T-cell (primary cell): ENCODE measurements around the gene CPLX3. TPM values are rescaled to one million over a fixed set of nuclear protein-coding genes. Genes with fewer than 3 reads are reported as not detected.
A peak's percentile ranks its signal among the peaks of the same experiment; 100 is the strongest.

Experiments used
- ATAC-seq, 4 experiments: fragments of 200-7000 bp in 3 of 4; fragments of 150-1000 bp in 1 of 4; cut with Tn5 transposase; replicated peaks in 1 of 4; 1 replicate in 3 of 4; 2 replicates in 1 of 4; pipeline ENCODE4 v1.10.0; 2021; ENCODE audit warnings: moderate library complexity in 3 of 4, mild to moderate bottlenecking in 2 of 4, moderate number of reproducible peaks in 1 of 4
- CTCF ChIA-PET, 2 donors: fragments of 300-600 bp; sonication (Branson Sonifier 250); formaldehyde crosslinking; loops; one replicate each; lab custom pipeline; 2022; ENCODE audit warnings: antibody characterized with exemption in 2 of 2; lab: Charles Lee
- POLR2A ChIA-PET, 2 donors: fragments of 300-600 bp; sonication (Branson Sonifier 250); formaldehyde crosslinking; loops; one replicate each; lab custom pipeline; 2022; ENCODE audit warnings: antibody characterized with exemption in 2 of 2; lab: Charles Lee
- DNase-seq, 35 experiments: peaks; one replicate each; pipeline versions ENCODE4 v3.0.0 to v3.0.0-alpha.2; 2013 to 2023
- H3K27ac ChIP-seq: one replicate; pipeline ENCODE4 v1.5.1; 2013; ENCODE audit warnings: low read length
- H3K27me3 ChIP-seq, 2 experiments: replicated peaks in 1 of 2; 1 replicate in 1 of 2; 2 replicates in 1 of 2; pipeline versions ENCODE4 v1.6.1 to v1.7.0; 2013; ENCODE audit warnings: low read length in 1 of 2, mixed read lengths in 1 of 2; ENCODE audit not compliant: control insufficient read depth in 2 of 2, insufficient read depth in 2 of 2; ENCODE audit errors: extremely low read depth in 1 of 2
- H3K36me3 ChIP-seq, 2 donors: 1 replicate in 1 of 2; 2 replicates in 1 of 2; pipeline versions ENCODE4 v1.6.1 to v1.7.0; 2013; ENCODE audit warnings: low read length in 1 of 2; ENCODE audit not compliant: control insufficient read depth in 2 of 2, insufficient read depth in 1 of 2; ENCODE audit errors: extremely low read depth in 1 of 2
- H3K4me1 ChIP-seq, 2 experiments: 1 replicate in 1 of 2; 2 replicates in 1 of 2; pipeline versions ENCODE4 v1.6.1 to v1.7.0; 2013; ENCODE audit warnings: low read length in 2 of 2, mixed read lengths in 1 of 2; ENCODE audit not compliant: insufficient read depth in 2 of 2, control insufficient read depth in 1 of 2; ENCODE audit errors: extremely low read depth in 1 of 2
- H3K4me3 ChIP-seq, 2 donors: 1 replicate in 1 of 2; 2 replicates in 1 of 2; pipeline versions ENCODE4 v1.5.1 to v1.7.0; 2013; ENCODE audit warnings: mild to moderate bottlenecking in 2 of 2, low read length in 1 of 2, moderate library complexity in 1 of 2; ENCODE audit not compliant: control insufficient read depth in 1 of 2; ENCODE audit errors: extremely low read depth in 1 of 2
- H3K9me3 ChIP-seq: 2 replicates; pipeline ENCODE4 v1.7.0; 2013
- H3K27ac Mint-ChIP-seq, 2 donors: one replicate each; pipeline ENCODE4 v1.8.0; 2020 to 2021; ENCODE audit warnings: mild to moderate bottlenecking in 2 of 2, mixed read lengths in 2 of 2
- H3K27me3 Mint-ChIP-seq, 2 donors: one replicate each; pipeline ENCODE4 v1.8.0; 2021 to 2022; ENCODE audit warnings: mixed read lengths in 2 of 2
- H3K36me3 Mint-ChIP-seq: one replicate; pipeline ENCODE4 v1.8.0; 2021; ENCODE audit warnings: mixed read lengths
- H3K4me1 Mint-ChIP-seq, 3 donors: one replicate each; pipeline ENCODE4 v1.8.0; 2020 to 2022; ENCODE audit warnings: mixed read lengths in 3 of 3, mild to moderate bottlenecking in 1 of 3
- H3K4me3 Mint-ChIP-seq, 3 donors: one replicate each; pipeline ENCODE4 v1.8.0; 2020 to 2022; ENCODE audit warnings: mild to moderate bottlenecking in 3 of 3, mixed read lengths in 3 of 3, moderate library complexity in 3 of 3
- H3K9me3 Mint-ChIP-seq, 3 donors: one replicate each; pipeline ENCODE4 v1.8.0; 2020 to 2022; ENCODE audit warnings: mixed read lengths in 3 of 3
- WGBS: methylation state at CpG from one replicate; pipeline ENCODE4 v1.1.5; 2013; ENCODE audit warnings: missing lambda C conversion rate; ENCODE audit not compliant: insufficient coverage; 5-methylcytosine and 5-hydroxymethylcytosine counted together
- total RNA-seq, 35 experiments: library from RNA in 6 of 35; stranded (reverse) in 6 of 35; fragments of 120-200 nt in 1 of 35; gene quantifications; one replicate each; pipeline versions ENCODE4 v1.2.1 to v1.2.4 and lab custom pipeline; 2013 to 2026

Gene CPLX3
- total RNA-seq, 5 donors from 2014 or later (not counting 1 experiment from before 2014, with no cell fraction given), result 0.16 to 0.50 (median 0.26) TPM; not detected in 2

- ChIA-PET POLR2A (interaction anchor here in 1 of 2 donors (0.6 kb wide), 1 partner anchor 154 kb away, joined by 5 read pairs; no protein-coding TSS in a partner anchor), CTCF (interaction anchor here in 1 of 2 donors (0.7 kb wide), 1 partner anchor 44 kb away, joined by 5 read pairs; no protein-coding TSS in a partner anchor)
- Histone ChIP-seq H3K9me3 (no peaks in the 10 kb centered on the region), H3K27me3 (no peaks in the 10 kb centered on the region), H3K36me3 (peaks cover 26 to 31% of the 10 kb centered on the region in 2 donors), H3K4me3 (no peak overlapping the region), H3K27ac (no peak overlapping the region), H3K4me1 (peaks cover 5 to 28% of the 10 kb centered on the region in 2 experiments)
- Mint-ChIP-seq H3K9me3 (no peaks in the 10 kb centered on the region), H3K4me3 (no peak overlapping the region), H3K27me3 (no peaks in the 10 kb centered on the region), H3K36me3 (peaks cover 8% of the 10 kb centered on the region), H3K4me1 (peaks cover 19 to 29% (median 27%) of the 10 kb centered on the region in 3 donors), H3K27ac (peak overlapping the region in 1 of 2 donors; percentile 55)
- ATAC-seq, result no peak
- DNase-seq, result no peak
- WGBS, result 97% methylated on average over 10 of the region's 15 CpGs
Measured at GRCh38 chr15:74837482-74838136, 11.2 kb downstream of the CPLX3 start.

GRCh38 chr15:74838137-74838516, 11.7 kb downstream of the CPLX3 start:
- WGBS, result 94% methylated on average over 3 of the region's 10 CpGs
- H3K36me3 ChIP-seq, result peaks cover 26 to 31% of the 10 kb centered on the region in 2 donors
- no peak overlapping the region for H3K27ac Mint-ChIP-seq
- CTCF ChIA-PET, result interaction anchor here in 1 of 2 donors (0.7 kb wide), 1 partner anchor 44 kb away, joined by 5 read pairs; no protein-coding TSS in a partner anchor
- H3K9me3 Mint-ChIP-seq, result no peaks in the 10 kb centered on the region
- POLR2A ChIA-PET, result interaction anchor here in 1 of 2 donors (0.6 kb wide), 1 partner anchor 154 kb away, joined by 5 read pairs; no protein-coding TSS in a partner anchor
- ATAC-seq (no peak), DNase-seq (no peak)
- peaks cover 8% of the 10 kb centered on the region for H3K36me3 Mint-ChIP-seq
- no peak overlapping the region for H3K4me3 Mint-ChIP-seq
- no peak overlapping the region for H3K27ac ChIP-seq
- H3K4me3 ChIP-seq, result no peak overlapping the region
- peaks cover 20 to 31% (median 29%) of the 10 kb centered on the region in 3 donors for H3K4me1 Mint-ChIP-seq
- no peaks in the 10 kb centered on the region for H3K9me3 ChIP-seq
- H3K4me1 ChIP-seq, result peaks cover 5 to 30% of the 10 kb centered on the region in 2 experiments
- H3K27me3 ChIP-seq, result no peaks in the 10 kb centered on the region
- no peaks in the 10 kb centered on the region for H3K27me3 Mint-ChIP-seq

GRCh38 chr15:74838746-74839525, 12.5 kb downstream of the CPLX3 start:
- peaks cover 8% of the 10 kb centered on the region for H3K36me3 Mint-ChIP-seq
- no peak overlapping the region for H3K4me3 Mint-ChIP-seq
- WGBS, result 88% methylated on average over 4 of the region's 11 CpGs
- Histone ChIP-seq H3K36me3 (peaks cover 26 to 31% of the 10 kb centered on the region in 2 donors), H3K27me3 (no peaks in the 10 kb centered on the region), H3K27ac (no peak overlapping the region), H3K4me3 (no peak overlapping the region), H3K9me3 (no peaks in the 10 kb centered on the region), H3K4me1 (peaks cover 11 to 38% of the 10 kb centered on the region in 2 experiments)
- ChIA-PET POLR2A (interaction anchor here in 1 of 2 donors (0.6 kb wide), 1 partner anchor 281 kb away, joined by 4 read pairs; no protein-coding TSS in a partner anchor), CTCF (no interaction called here)
- DNase-seq (no peak), ATAC-seq (no peak)
- H3K27ac Mint-ChIP-seq, result peak overlapping the region in 1 of 2 donors; percentile 39
- H3K9me3 Mint-ChIP-seq, result no peaks in the 10 kb centered on the region
- no peaks in the 10 kb centered on the region for H3K27me3 Mint-ChIP-seq
- peaks cover 27 to 38% (median 36%) of the 10 kb centered on the region in 3 donors for H3K4me1 Mint-ChIP-seq

- Histone ChIP-seq H3K9me3 (no peaks in the 10 kb centered on the region), H3K27me3 (no peaks in the 10 kb centered on the region), H3K27ac (no peak overlapping the region), H3K36me3 (peaks cover 26 to 31% of the 10 kb centered on the region in 2 donors), H3K4me1 (peaks cover 19 to 46% of the 10 kb centered on the region in 2 experiments), H3K4me3 (no peak overlapping the region)
- Mint-ChIP-seq H3K4me1 (peaks cover 35 to 46% (median 42%) of the 10 kb centered on the region in 3 donors), H3K4me3 (no peak overlapping the region), H3K27ac (peak overlapping the region in 1 of 2 donors; percentile 48), H3K36me3 (peaks cover 8% of the 10 kb centered on the region), H3K9me3 (no peaks in the 10 kb centered on the region), H3K27me3 (no peaks in the 10 kb centered on the region)
- DNase-seq (no peak), ATAC-seq (no peak)
- ChIA-PET CTCF (no interaction called here), POLR2A (no interaction called here)
- 93% methylated on average over 20 of the region's 31 CpGs for WGBS
Measured at GRCh38 chr15:74839526-74840395, 13.3 kb downstream of the CPLX3 start.

GRCh38 chr15:74840851-74841775, 14.7 kb downstream of the CPLX3 start:
- Histone ChIP-seq H3K4me3 (no peak overlapping the region), H3K4me1 (peaks cover 28 to 59% of the 10 kb centered on the region in 2 experiments), H3K27ac (no peak overlapping the region), H3K27me3 (no peaks in the 10 kb centered on the region), H3K9me3 (no peaks in the 10 kb centered on the region), H3K36me3 (peaks cover 24 to 26% of the 10 kb centered on the region in 2 donors)
- CTCF ChIA-PET, result interaction anchor here in 1 of 2 donors (0.8 kb wide), 1 partner anchor 29 kb away, joined by 4 read pairs; no protein-coding TSS in a partner anchor
- Mint-ChIP-seq H3K27ac (peak overlapping the region; percentile 61 to 73), H3K9me3 (no peaks in the 10 kb centered on the region), H3K36me3 (peaks cover 11% of the 10 kb centered on the region), H3K4me1 (peaks cover 48 to 56% (median 49%) of the 10 kb centered on the region in 3 donors), H3K4me3 (peak overlapping the region; percentile 39 to 90 (median 86)), H3K27me3 (no peaks in the 10 kb centered on the region)
- POLR2A ChIA-PET, result no interaction called here
- DNase-seq (no peak), ATAC-seq (no peak)
- WGBS, result 95% methylated on average over 8 of the region's 9 CpGs
